IPS-18c (cell line): ENCODE data around the gene THSD4.

Experiments
- H3K4me3 ChIP-seq: 2 replicates; pipeline ENCODE4 v1.7.0; 2013; ENCODE audit warnings: low read depth, mild to moderate bottlenecking, low read length, moderate library complexity; ENCODE audit not compliant: insufficient read depth
- H3K9me3 ChIP-seq: one replicate; pipeline ENCODE4 v1.6.1; 2013; ENCODE audit warnings: mild to moderate bottlenecking, low read length, moderate library complexity; ENCODE audit not compliant: control insufficient read depth, insufficient read depth

The THSD4 gene

DNA sequence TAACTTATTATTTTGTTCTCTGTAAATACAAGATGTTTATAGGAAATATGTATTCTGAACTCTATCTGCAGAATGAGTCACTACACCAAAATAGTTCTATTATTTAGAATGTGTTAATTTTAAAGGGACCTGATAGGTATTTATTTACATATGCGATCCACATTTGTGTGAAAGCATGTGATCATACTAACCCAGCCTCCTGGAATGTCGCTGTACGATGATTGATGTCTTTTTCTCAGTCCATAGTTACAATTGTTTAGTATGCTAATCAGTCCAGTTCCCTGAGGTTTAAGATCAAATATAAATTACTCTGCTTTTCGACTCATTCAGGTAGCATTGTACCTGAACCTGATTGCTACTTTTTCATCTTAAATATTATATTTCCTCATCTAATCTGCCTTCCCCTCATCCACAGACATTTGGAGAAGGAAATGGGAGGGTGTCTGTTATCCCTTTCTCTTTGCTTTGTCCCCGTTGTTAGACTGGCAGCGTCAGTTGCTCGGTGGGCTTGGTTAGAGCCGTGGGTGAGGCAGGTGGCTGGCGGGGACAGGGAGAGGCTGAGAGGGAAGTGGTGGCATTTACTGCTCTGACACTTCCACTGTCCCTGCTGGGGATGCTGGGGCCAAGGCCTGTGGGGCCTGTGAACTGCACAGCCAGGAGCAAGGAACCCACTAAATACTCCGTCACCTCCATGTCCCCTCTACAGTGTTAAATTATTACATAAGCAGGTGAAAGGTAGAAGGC lies 667.3 kb downstream of the THSD4 start:
- H3K9me3 ChIP-seq = no peaks in the 10 kb centered on the region
- no peak overlapping the region for H3K4me3 ChIP-seq

DNA sequence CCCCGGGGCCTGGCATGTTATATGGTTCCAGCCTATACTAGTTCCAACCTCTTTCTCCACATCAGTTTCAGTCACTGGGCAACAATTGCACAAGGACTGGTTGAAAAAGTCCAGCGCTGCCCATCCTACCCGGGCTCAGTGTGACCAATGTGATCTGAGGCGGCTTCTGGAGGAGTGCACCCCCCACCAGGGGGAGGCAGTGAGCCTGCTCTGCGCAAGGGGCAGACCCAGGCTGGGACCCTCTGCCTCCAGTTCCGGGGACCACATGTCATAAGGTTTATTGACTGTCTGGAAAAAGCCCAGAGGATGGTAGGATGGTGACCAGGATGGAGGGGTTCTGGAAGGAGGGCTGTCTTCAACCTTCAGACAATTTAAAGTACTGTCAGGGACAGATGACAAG lies 669.4 kb downstream of the THSD4 start:
- Histone ChIP-seq H3K9me3 (no peaks in the 10 kb centered on the region), H3K4me3 (no peak overlapping the region)

DNA sequence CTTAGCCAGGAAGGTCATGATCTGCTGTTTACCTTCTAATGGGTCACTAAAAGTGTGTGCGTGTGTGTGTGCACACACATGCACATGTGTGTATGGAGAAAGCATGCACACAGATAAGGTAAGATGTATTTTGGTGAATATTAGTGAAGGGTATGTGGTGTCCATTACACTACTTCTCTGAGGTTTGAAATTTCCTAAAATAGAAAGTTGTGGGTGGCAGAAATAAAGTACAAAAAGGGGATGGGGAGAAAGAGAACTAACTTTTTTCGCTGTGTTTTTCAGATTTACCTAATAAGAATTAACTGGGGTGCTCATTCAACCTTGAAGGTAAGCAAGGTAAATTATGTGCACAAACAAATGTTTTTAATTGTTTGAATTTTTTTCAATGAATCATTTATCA lies 670.7 kb downstream of the THSD4 start:
- Histone ChIP-seq H3K4me3 (no peak overlapping the region), H3K9me3 (no peaks in the 10 kb centered on the region)

GRCh38 chr15:71786673-71787072 lies 671.4 kb downstream of the THSD4 start:
- no peaks in the 10 kb centered on the region for H3K9me3 ChIP-seq
- no peak overlapping the region for H3K4me3 ChIP-seq

GRCh38 chr15:71788646-71789579 lies 673.6 kb downstream of the THSD4 start:
- no peaks in the 10 kb centered on the region for H3K9me3 ChIP-seq
- no peak overlapping the region for H3K4me3 ChIP-seq

GRCh38 chr15:71789616-71790015 lies 674.3 kb downstream of the THSD4 start:
- no peaks in the 10 kb centered on the region for H3K9me3 ChIP-seq
- H3K4me3 ChIP-seq = no peak overlapping the region

DNA sequence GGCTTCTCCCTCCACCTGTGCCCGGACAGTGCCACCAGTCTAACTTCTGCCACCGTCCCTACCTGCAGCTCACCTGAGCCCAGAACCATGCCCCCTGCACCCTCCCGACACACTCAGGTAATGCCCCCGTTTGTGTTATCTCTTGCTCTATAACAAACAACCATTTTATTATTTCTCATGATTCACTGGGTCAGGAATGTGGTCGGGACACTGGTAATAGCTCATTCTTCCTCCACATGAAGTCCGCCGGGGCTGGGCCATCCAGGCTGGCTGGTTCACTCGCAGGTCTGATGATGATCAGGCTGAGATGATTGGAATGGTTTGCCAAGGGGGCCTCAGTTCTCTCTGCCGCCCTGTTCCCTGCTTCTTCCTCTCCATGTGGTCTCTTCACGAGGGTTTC lies 674.8 kb downstream of the THSD4 start:
- Histone ChIP-seq H3K4me3 (no peak overlapping the region), H3K9me3 (no peaks in the 10 kb centered on the region)

- Histone ChIP-seq H3K9me3 (no peaks in the 10 kb centered on the region), H3K4me3 (no peak overlapping the region)
Measured at GRCh38 chr15:71791975-71792374, 676.7 kb downstream of the THSD4 start.

- no peaks in the 10 kb centered on the region for H3K9me3 ChIP-seq
- H3K4me3 ChIP-seq = no peak overlapping the region
Measured at GRCh38 chr15:71792521-71792920, 677.2 kb downstream of the THSD4 start.

GRCh38 chr15:71798641-71799040 lies 683.4 kb downstream of the THSD4 start:
- peaks cover 2% of the 10 kb centered on the region for H3K9me3 ChIP-seq
- H3K4me3 ChIP-seq = no peak overlapping the region

- Histone ChIP-seq H3K4me3 (no peak overlapping the region), H3K9me3 (peaks cover 2% of the 10 kb centered on the region)
Measured at GRCh38 chr15:71800190-71800589, 684.9 kb downstream of the THSD4 start.

GRCh38 chr15:71800835-71801745 lies 685.8 kb downstream of the THSD4 start:
- Histone ChIP-seq H3K4me3 (no peak overlapping the region), H3K9me3 (peaks cover 2% of the 10 kb centered on the region)

DNA sequence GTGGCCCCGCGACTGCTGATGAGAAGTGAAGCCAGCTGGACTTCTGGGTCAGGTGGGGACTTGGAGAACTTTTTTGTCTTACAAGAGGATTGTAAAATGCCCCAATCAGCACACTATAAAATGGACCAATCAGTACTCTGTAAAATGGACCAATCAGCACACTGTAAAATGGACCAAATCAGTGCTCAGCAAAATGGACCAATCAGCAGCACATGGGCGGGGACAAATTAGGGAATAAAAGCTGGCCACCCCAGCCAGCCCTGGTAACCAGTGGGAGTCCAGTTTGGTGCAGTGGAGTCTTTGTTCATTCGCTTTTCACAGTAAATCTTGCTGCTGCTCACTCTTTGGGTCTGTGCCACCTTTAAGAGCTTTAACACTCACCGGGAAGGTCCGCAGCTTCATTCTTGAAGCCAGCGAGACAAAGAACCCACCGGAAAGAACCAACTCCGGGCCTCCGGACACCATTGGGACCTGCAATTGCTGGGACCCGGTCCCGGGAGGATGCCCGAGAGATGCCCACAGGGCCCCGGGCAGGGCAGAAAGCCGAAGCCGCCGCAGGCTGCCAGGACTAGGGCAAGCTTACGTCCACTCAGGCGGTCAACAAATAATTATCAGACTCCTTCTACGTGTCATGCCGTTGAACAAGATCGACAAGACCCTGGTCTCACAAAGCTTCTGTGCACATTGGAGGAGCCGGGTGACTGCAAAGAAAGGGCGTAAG lies 686.8 kb downstream of the THSD4 start:
- peaks cover 2% of the 10 kb centered on the region for H3K9me3 ChIP-seq

DNA sequence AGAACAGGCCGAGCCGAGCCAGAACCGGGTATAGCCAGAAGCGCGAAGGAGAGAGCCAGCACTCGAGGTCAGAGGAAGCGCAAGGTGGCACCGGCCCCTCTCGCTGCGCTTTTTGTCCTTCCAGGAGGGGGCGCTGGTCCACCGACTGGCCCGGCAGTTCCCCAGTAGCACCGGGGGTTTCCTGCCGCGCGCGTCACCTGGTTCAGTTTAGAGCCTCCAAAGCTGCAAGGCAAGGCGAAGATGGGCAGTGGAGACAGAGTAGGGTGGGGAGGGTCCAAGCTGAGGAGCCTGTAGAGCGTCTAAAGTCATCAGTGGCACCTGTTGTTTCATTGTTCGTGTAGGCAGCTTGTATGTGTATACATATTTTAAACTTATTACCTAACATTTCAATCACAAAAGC lies 687.5 kb downstream of the THSD4 start:
- H3K9me3 ChIP-seq = peaks cover 2% of the 10 kb centered on the region
- no peak overlapping the region for H3K4me3 ChIP-seq

More for the DNA sequence above, 686.8 kb downstream of the THSD4 start:
- H3K4me3 ChIP-seq = no peak overlapping the region

- H3K9me3 ChIP-seq = no peaks in the 10 kb centered on the region
- no peak overlapping the region for H3K4me3 ChIP-seq
Measured at GRCh38 chr15:71804226-71804625, 689.0 kb downstream of the THSD4 start.

- Histone ChIP-seq H3K9me3 (no peaks in the 10 kb centered on the region), H3K4me3 (no peak overlapping the region)
Measured at GRCh38 chr15:71804695-71805470, 689.6 kb downstream of the THSD4 start.
